ENCODE results near the gene GAB1. TPM values are rescaled to one million over a fixed set of nuclear protein-coding genes. Genes with fewer than 3 reads are reported as not detected.

GAB1 gene
- total RNA-seq, 4 donors from 2014 or later, result 102 to 129 (median 118) TPM

DNA sequence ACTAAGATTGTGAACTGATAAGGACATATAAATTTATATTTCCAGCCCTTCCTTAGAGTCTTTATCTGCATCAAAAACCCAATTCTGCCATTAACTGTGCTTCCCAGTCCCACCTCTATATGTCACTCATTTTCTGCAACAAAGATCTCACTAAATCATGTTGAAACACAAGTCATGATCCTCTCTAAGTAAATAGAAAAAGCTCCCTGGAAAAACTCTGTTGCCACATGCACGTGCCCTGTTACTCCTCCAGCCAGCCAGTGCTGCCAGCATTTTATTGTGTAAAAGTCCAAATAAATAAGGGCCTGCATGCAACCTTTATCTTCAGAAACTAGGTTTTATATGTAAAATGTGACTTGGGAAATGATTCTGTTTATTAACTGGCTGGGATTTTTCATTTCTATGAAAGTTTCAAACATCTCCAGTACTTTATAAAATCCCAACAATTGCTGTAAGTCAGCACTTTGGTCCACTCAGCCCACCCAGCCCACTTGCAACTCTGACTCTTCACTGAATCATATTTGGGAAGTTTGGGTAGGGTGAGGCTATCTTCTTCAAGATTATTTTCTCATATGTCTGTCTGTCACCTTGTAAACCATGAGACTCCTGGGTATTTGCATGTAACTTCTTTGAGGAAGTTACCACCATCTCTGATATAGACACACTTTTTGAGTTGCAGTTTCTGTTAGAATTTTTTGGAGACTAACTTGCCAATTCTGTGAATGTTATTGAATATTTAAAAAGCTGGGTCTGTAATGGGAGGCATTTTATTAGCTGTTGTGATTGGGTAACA lies 136.9 kb downstream of the GAB1 start:
- Histone ChIP-seq H3K4me1 (no peaks in the 10 kb centered on the region), H3K4me3 (no peak overlapping the region), H3K27ac (no peak overlapping the region), H3K27me3 (no peaks in the 10 kb centered on the region), H3K9me3 (no peaks in the 10 kb centered on the region), H3K36me3 (peaks cover 0 to 60% of the 10 kb centered on the region in 2 donors)
- ATAC-seq, result no peak
- TF ChIP-seq POLR2A (IDR thresholded peaks at IDR 0.05) (no peak), EP300 (IDR thresholded peaks at IDR 0.05) (no peak), POLR2AphosphoS5 (IDR thresholded peaks at IDR 0.05) (no peak)
- TF ChIP-seq, protein P1, sequence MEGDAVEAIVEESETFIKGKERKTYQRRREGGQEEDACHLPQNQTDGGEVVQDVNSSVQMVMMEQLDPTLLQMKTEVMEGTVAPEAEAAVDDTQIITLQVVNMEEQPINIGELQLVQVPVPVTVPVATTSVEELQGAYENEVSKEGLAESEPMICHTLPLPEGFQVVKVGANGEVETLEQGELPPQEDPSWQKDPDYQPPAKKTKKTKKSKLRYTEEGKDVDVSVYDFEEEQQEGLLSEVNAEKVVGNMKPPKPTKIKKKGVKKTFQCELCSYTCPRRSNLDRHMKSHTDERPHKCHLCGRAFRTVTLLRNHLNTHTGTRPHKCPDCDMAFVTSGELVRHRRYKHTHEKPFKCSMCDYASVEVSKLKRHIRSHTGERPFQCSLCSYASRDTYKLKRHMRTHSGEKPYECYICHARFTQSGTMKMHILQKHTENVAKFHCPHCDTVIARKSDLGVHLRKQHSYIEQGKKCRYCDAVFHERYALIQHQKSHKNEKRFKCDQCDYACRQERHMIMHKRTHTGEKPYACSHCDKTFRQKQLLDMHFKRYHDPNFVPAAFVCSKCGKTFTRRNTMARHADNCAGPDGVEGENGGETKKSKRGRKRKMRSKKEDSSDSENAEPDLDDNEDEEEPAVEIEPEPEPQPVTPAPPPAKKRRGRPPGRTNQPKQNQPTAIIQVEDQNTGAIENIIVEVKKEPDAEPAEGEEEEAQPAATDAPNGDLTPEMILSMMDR (IDR thresholded peaks at IDR 0.05), result no peak
- 50 to 64% methylated on average over 1 of the region's 1 CpG for WGBS, 2 donors (ENCODE audit: low coverage in 1 of 2)

DNA sequence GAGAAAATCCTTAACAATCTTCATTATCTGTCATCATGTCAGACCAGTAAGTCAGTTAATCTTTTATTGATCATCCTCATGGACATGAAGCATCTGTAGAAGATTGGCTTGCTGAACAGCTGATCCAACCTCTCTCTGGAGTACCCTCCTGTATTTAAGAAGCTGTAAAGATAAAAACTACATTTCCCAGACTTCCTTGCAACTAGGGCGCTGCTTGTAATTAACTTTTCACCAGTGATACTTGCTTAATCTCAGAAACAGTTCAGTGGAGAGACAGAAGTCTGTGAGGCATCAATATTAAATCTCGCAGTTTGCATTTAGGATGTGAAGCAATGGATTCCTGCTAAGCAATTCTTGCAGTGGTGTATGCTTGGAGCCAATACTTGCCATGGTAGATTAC lies 140.8 kb downstream of the GAB1 start:
- TF ChIP-seq POLR2AphosphoS5 (IDR thresholded peaks at IDR 0.05) (no peak), EP300 (IDR thresholded peaks at IDR 0.05) (no peak), POLR2A (IDR thresholded peaks at IDR 0.05) (no peak)
- TF ChIP-seq, protein P1 (IDR thresholded peaks at IDR 0.05), result no peak
- Histone ChIP-seq H3K4me3 (no peak overlapping the region), H3K27me3 (no peaks in the 10 kb centered on the region), H3K27ac (no peak overlapping the region), H3K36me3 (peaks cover 0 to 26% of the 10 kb centered on the region in 2 donors), H3K9me3 (no peaks in the 10 kb centered on the region), H3K4me1 (peaks cover 0 to 13% (median 0%) of the 10 kb centered on the region in 3 donors)
- WGBS, 2 donors (ENCODE audit: low coverage in 1 of 2), result 82 to 100% methylated on average over 1 to 2 of the region's 2 CpGs
- no peak for ATAC-seq

DNA sequence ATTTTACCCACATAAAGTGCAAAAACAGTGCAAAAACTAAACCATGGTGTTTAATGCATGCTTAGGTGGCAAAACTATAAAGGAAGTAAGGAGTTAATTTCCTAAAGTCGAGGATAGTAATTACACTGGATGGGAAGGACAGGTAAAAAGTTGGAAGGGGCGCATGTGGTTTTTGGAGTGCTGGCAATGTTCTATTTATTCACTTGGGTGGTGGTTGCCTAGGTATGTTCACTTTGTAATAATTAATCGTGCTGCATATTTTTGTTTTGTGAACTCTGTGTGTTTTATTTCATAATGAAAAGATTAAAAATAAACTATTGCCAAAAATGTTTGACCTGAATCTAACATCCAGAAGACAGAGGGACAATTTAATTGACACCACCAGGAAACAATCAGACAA lies 144.7 kb downstream of the GAB1 start:
- ATAC-seq, result no peak
- WGBS, 2 donors (ENCODE audit: low coverage in 1 of 2), result 32 to 33% methylated on average over 3 of the region's 3 CpGs
- Histone ChIP-seq H3K27me3 (no peaks in the 10 kb centered on the region), H3K9me3 (no peaks in the 10 kb centered on the region), H3K36me3 (peaks cover 0 to 7% of the 10 kb centered on the region in 2 donors), H3K4me1 (peaks cover 0 to 26% (median 0%) of the 10 kb centered on the region in 3 donors), H3K27ac (no peak overlapping the region), H3K4me3 (no peak overlapping the region)
- no peak for TF ChIP-seq POLR2AphosphoS5 (IDR thresholded peaks at IDR 0.05)
- TF ChIP-seq POLR2A (IDR thresholded peaks at IDR 0.05), result no peak
- TF ChIP-seq, protein P1 (IDR thresholded peaks at IDR 0.05), result no peak
- TF ChIP-seq EP300 (IDR thresholded peaks at IDR 0.05), result no peak

DNA sequence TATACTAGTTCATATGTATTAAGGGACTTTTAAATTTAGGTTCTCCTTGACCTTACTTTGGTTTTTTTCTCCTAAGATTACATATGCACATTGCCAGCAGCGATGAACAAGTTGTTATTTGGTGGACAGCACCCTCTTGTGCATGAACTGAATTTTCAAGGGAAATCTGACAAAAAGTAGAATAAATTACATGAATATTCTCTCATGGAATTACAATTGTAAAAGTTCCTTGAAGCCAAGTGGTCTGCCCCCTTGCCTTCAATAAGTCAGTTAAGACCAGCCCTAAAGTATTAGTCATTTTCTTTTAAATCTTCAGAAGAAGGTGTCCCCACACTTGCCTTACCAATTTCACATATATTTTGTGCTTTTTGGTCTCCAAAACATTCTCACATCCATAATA lies 146.2 kb downstream of the GAB1 start:
- Histone ChIP-seq H3K4me1 (peaks cover 0 to 26% (median 0%) of the 10 kb centered on the region in 3 donors), H3K36me3 (no peaks in the 10 kb centered on the region), H3K9me3 (no peaks in the 10 kb centered on the region), H3K27ac (no peak overlapping the region), H3K4me3 (no peak overlapping the region), H3K27me3 (no peaks in the 10 kb centered on the region)
- 0% methylated on average over 1 of the region's 1 CpG for WGBS, 2 donors (ENCODE audit: low coverage in 1 of 2)
- ATAC-seq, result peak; percentile 39
- TF ChIP-seq POLR2A (IDR thresholded peaks at IDR 0.05) (no peak), EP300 (IDR thresholded peaks at IDR 0.05) (no peak), POLR2AphosphoS5 (IDR thresholded peaks at IDR 0.05) (peak; percentile 55)
- TF ChIP-seq, protein P1 (IDR thresholded peaks at IDR 0.05), result peak; percentile 41 to 77 (median 72)

DNA sequence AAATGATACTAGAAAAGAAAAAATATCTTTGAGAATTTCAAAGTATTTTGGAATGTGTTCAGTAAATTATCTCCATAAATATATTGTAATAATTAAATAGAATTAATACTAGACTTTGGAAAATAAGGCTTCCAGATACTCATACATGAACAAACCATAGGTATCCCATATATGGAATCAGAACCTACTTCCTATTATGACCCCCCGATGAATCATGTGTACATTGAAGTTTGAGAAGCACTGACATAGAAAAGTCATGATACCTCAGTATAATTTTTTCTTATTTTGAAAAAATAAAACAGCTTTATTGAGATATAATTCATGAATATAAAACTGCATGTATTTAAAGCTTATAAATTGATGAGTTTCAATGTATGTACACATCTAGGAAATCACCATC lies 149.6 kb downstream of the GAB1 start:
- TF ChIP-seq POLR2AphosphoS5 (IDR thresholded peaks at IDR 0.05), result no peak
- TF ChIP-seq, protein P1 (IDR thresholded peaks at IDR 0.05), result no peak
- no peak for TF ChIP-seq EP300 (IDR thresholded peaks at IDR 0.05)
- TF ChIP-seq POLR2A (IDR thresholded peaks at IDR 0.05), result no peak
- WGBS, 2 donors (ENCODE audit: low coverage in 1 of 2), result 82 to 100% methylated on average over 1 of the region's 1 CpG
- Histone ChIP-seq H3K9me3 (no peaks in the 10 kb centered on the region), H3K36me3 (no peaks in the 10 kb centered on the region), H3K27me3 (no peaks in the 10 kb centered on the region), H3K4me3 (no peak overlapping the region), H3K27ac (no peak overlapping the region), H3K4me1 (peaks cover 0 to 21% (median 0%) of the 10 kb centered on the region in 3 donors)
- ATAC-seq, result no peak
